ENCODE data around the gene AMY1C.
"Not testable (repeated sequence)": the region's sequence is repeated elsewhere in the genome, so short reads cannot be mapped to it uniquely, and the experiment has no call there.

Gene AMY1C

GRCh38 chr1:103749598-103749997 is at the start of gene AMY1C:
Gene AMY1C (plus strand): TSS chr1:103749898. CDS start chr1:103750470, 572 bp downstream.
- H3K36me3 Mint-ChIP-seq; H3K4me3 Mint-ChIP-seq; H3K27ac Mint-ChIP-seq; H3K9me3 Mint-ChIP-seq (ENCODE audit: low read depth); H3K4me1 Mint-ChIP-seq (ENCODE audit: low read depth); H3K27me3 Mint-ChIP-seq: not testable (repeated sequence)

- H3K27ac Mint-ChIP-seq, result not testable (repeated sequence)
Measured at GRCh38 chr1:103700669-103701068, 49.0 kb upstream of the AMY1C start.

GRCh38 chr1:103701256-103701655 is 48.4 kb upstream of the AMY1C start:
- not testable (repeated sequence) for H3K36me3 Mint-ChIP-seq; H3K27ac Mint-ChIP-seq; H3K27me3 Mint-ChIP-seq; H3K4me3 Mint-ChIP-seq; H3K9me3 Mint-ChIP-seq (ENCODE audit: low read depth); H3K4me1 Mint-ChIP-seq (ENCODE audit: low read depth)

More at GRCh38 chr1:103700669-103701068, 49.0 kb upstream of the AMY1C start:
- H3K4me3 Mint-ChIP-seq; H3K36me3 Mint-ChIP-seq; H3K4me1 Mint-ChIP-seq (ENCODE audit: low read depth); H3K27me3 Mint-ChIP-seq; H3K9me3 Mint-ChIP-seq (ENCODE audit: low read depth): not testable (repeated sequence)

GRCh38 chr1:103707670-103708069 is 42.0 kb upstream of the AMY1C start:
- H3K27ac Mint-ChIP-seq; H3K9me3 Mint-ChIP-seq (ENCODE audit: low read depth); H3K36me3 Mint-ChIP-seq; H3K4me1 Mint-ChIP-seq (ENCODE audit: low read depth); H3K4me3 Mint-ChIP-seq; H3K27me3 Mint-ChIP-seq: not testable (repeated sequence)

GRCh38 chr1:103710381-103710780 is 39.3 kb upstream of the AMY1C start:
- H3K36me3 Mint-ChIP-seq; H3K27me3 Mint-ChIP-seq; H3K4me1 Mint-ChIP-seq (ENCODE audit: low read depth); H3K27ac Mint-ChIP-seq; H3K9me3 Mint-ChIP-seq (ENCODE audit: low read depth); H3K4me3 Mint-ChIP-seq: not testable (repeated sequence)

GRCh38 chr1:103717404-103717803 is 32.3 kb upstream of the AMY1C start:
- H3K27me3 Mint-ChIP-seq; H3K4me3 Mint-ChIP-seq; H3K27ac Mint-ChIP-seq; H3K36me3 Mint-ChIP-seq; H3K4me1 Mint-ChIP-seq (ENCODE audit: low read depth); H3K9me3 Mint-ChIP-seq (ENCODE audit: low read depth): not testable (repeated sequence)

GRCh38 chr1:103721473-103721872 is 28.2 kb upstream of the AMY1C start:
- not testable (repeated sequence) for H3K36me3 Mint-ChIP-seq; H3K4me1 Mint-ChIP-seq (ENCODE audit: low read depth); H3K27ac Mint-ChIP-seq; H3K4me3 Mint-ChIP-seq; H3K9me3 Mint-ChIP-seq (ENCODE audit: low read depth); H3K27me3 Mint-ChIP-seq

GRCh38 chr1:103735334-103735733 is 14.4 kb upstream of the AMY1C start:
- H3K27me3 Mint-ChIP-seq; H3K9me3 Mint-ChIP-seq (ENCODE audit: low read depth); H3K4me1 Mint-ChIP-seq (ENCODE audit: low read depth); H3K36me3 Mint-ChIP-seq; H3K4me3 Mint-ChIP-seq; H3K27ac Mint-ChIP-seq: not testable (repeated sequence)

GRCh38 chr1:103738031-103738430 is 11.7 kb upstream of the AMY1C start:
- not testable (repeated sequence) for H3K4me3 Mint-ChIP-seq; H3K36me3 Mint-ChIP-seq; H3K4me1 Mint-ChIP-seq (ENCODE audit: low read depth); H3K27me3 Mint-ChIP-seq; H3K9me3 Mint-ChIP-seq (ENCODE audit: low read depth); H3K27ac Mint-ChIP-seq

- not testable (repeated sequence) for H3K27me3 Mint-ChIP-seq; H3K4me3 Mint-ChIP-seq; H3K36me3 Mint-ChIP-seq; H3K4me1 Mint-ChIP-seq (ENCODE audit: low read depth); H3K27ac Mint-ChIP-seq; H3K9me3 Mint-ChIP-seq (ENCODE audit: low read depth)
Measured at GRCh38 chr1:103744449-103744848, 5.2 kb upstream of the AMY1C start.

GRCh38 chr1:103745040-103745439 is 4.7 kb upstream of the AMY1C start:
- H3K36me3 Mint-ChIP-seq; H3K27ac Mint-ChIP-seq; H3K27me3 Mint-ChIP-seq; H3K4me1 Mint-ChIP-seq (ENCODE audit: low read depth); H3K4me3 Mint-ChIP-seq; H3K9me3 Mint-ChIP-seq (ENCODE audit: low read depth): not testable (repeated sequence)

GRCh38 chr1:103748273-103748672 is 1.4 kb upstream of the AMY1C start:
- not testable (repeated sequence) for H3K27ac Mint-ChIP-seq; H3K27me3 Mint-ChIP-seq; H3K4me1 Mint-ChIP-seq (ENCODE audit: low read depth); H3K36me3 Mint-ChIP-seq; H3K9me3 Mint-ChIP-seq (ENCODE audit: low read depth); H3K4me3 Mint-ChIP-seq

GRCh38 chr1:103761896-103762295 is 12.2 kb downstream of the AMY1C start:
- Mint-ChIP-seq H3K27me3 (no peaks in the 10 kb centered on the region), H3K9me3 (ENCODE audit: low read depth) (peaks cover 5% of the 10 kb centered on the region), H3K36me3 (no peaks in the 10 kb centered on the region), H3K27ac (no peak overlapping the region), H3K4me3 (no peak overlapping the region), H3K4me1 (ENCODE audit: low read depth) (no peaks in the 10 kb centered on the region)

- Mint-ChIP-seq H3K4me1 (ENCODE audit: low read depth) (no peaks in the 10 kb centered on the region), H3K4me3 (no peak overlapping the region), H3K27me3 (no peaks in the 10 kb centered on the region), H3K9me3 (ENCODE audit: low read depth) (peaks cover 10% of the 10 kb centered on the region), H3K36me3 (no peaks in the 10 kb centered on the region), H3K27ac (no peak overlapping the region)
Measured at GRCh38 chr1:103779932-103780331, 30.2 kb downstream of the AMY1C start.

- Mint-ChIP-seq H3K9me3 (ENCODE audit: low read depth) (peaks cover 7% of the 10 kb centered on the region), H3K27me3 (no peaks in the 10 kb centered on the region), H3K4me3 (no peak overlapping the region), H3K4me1 (ENCODE audit: low read depth) (no peaks in the 10 kb centered on the region), H3K36me3 (no peaks in the 10 kb centered on the region), H3K27ac (no peak overlapping the region)
Measured at GRCh38 chr1:103783944-103784377, 34.3 kb downstream of the AMY1C start.

GRCh38 chr1:103788377-103788776 is 38.7 kb downstream of the AMY1C start:
- Mint-ChIP-seq H3K36me3 (no peaks in the 10 kb centered on the region), H3K4me3 (no peak overlapping the region), H3K27ac (no peak overlapping the region), H3K27me3 (no peaks in the 10 kb centered on the region), H3K9me3 (ENCODE audit: low read depth) (peaks cover 11% of the 10 kb centered on the region), H3K4me1 (ENCODE audit: low read depth) (no peaks in the 10 kb centered on the region)

GRCh38 chr1:103790172-103790571 is 40.5 kb downstream of the AMY1C start:
- no peak overlapping the region for H3K4me3 Mint-ChIP-seq
- no peaks in the 10 kb centered on the region for H3K27me3 Mint-ChIP-seq

More at GRCh38 chr1:103790172-103790571, 40.5 kb downstream of the AMY1C start:
- H3K9me3 Mint-ChIP-seq (ENCODE audit: low read depth), result peaks cover 15% of the 10 kb centered on the region
- H3K36me3 Mint-ChIP-seq, result no peaks in the 10 kb centered on the region
- no peak overlapping the region for H3K27ac Mint-ChIP-seq
- no peaks in the 10 kb centered on the region for H3K4me1 Mint-ChIP-seq (ENCODE audit: low read depth)

All from activated naive CD8-positive, alpha-beta T cell (primary cell).